Stimulated activated CD4-positive, alpha-beta T cell treated with anti-CD3 and anti-CD28 coated beads, Interleukin-15, amount 100 ng/mL, for 24 hours (primary cell): ENCODE results near the gene NUDT3.
"Not testable (repeated sequence)": the region's sequence is repeated elsewhere in the genome, so short reads cannot be mapped to it uniquely, and the experiment has no call there.

Experiments
- DNase-seq: peaks from one replicate; pipeline ENCODE4 v3.0.0-alpha.2; 2020

The NUDT3 gene

GRCh38 chr6:34365781-34366638 lies 26.5 kb downstream of the NUDT3 start:
- not testable (repeated sequence) for DNase-seq

GRCh38 chr6:34363681-34364075 lies 28.8 kb downstream of the NUDT3 start:
- DNase-seq, result not testable (repeated sequence)

- DNase-seq, result no peak
Measured at GRCh38 chr6:34362909-34363680, 29.4 kb downstream of the NUDT3 start.

GRCh38 chr6:34362176-34362575 lies 30.3 kb downstream of the NUDT3 start:
- no peak for DNase-seq

GRCh38 chr6:34360556-34360955 lies 31.9 kb downstream of the NUDT3 start:
- DNase-seq, result no peak

GRCh38 chr6:34359418-34360158 lies 32.9 kb downstream of the NUDT3 start:
- no peak for DNase-seq

GRCh38 chr6:34358389-34358905 lies 34.0 kb downstream of the NUDT3 start:
- DNase-seq, result no peak

GRCh38 chr6:34357937-34358336 lies 34.5 kb downstream of the NUDT3 start:
- DNase-seq, result no peak

- no peak for DNase-seq
Measured at GRCh38 chr6:34355889-34356288, 36.6 kb downstream of the NUDT3 start.

- DNase-seq, result not testable (repeated sequence)
Measured at GRCh38 chr6:34354230-34354629, 38.2 kb downstream of the NUDT3 start.

- DNase-seq, result not testable (repeated sequence)
Measured at GRCh38 chr6:34353530-34353929, 38.9 kb downstream of the NUDT3 start.

GRCh38 chr6:34352305-34352937 lies 40.0 kb downstream of the NUDT3 start:
- DNase-seq, result no peak

- DNase-seq, result no peak
Measured at GRCh38 chr6:34350934-34351217, 41.6 kb downstream of the NUDT3 start.

GRCh38 chr6:34350137-34350933 lies 42.1 kb downstream of the NUDT3 start:
- no peak for DNase-seq

GRCh38 chr6:34349211-34349610 lies 43.3 kb downstream of the NUDT3 start:
- DNase-seq, result no peak

GRCh38 chr6:34347303-34347702 lies 45.2 kb downstream of the NUDT3 start:
- DNase-seq, result no peak

GRCh38 chr6:34346175-34347119 lies 46.0 kb downstream of the NUDT3 start:
- DNase-seq, result no peak

- DNase-seq, result no peak
Measured at GRCh38 chr6:34343806-34344205, 48.7 kb downstream of the NUDT3 start.

GRCh38 chr6:34342247-34342646 lies 50.2 kb downstream of the NUDT3 start:
- no peak for DNase-seq

- no peak for DNase-seq
Measured at GRCh38 chr6:34341481-34341971, 50.9 kb downstream of the NUDT3 start.
